Testis (tissue), 3 donors: ENCODE data around the gene SNAI3. TPM values are rescaled to one million over a fixed set of nuclear protein-coding genes. Genes with fewer than 3 reads are reported as not detected.

Experiments
- DNase-seq: peaks from one replicate; pipeline ENCODE4 v3.0.0-alpha.2; 2019
- H3K27ac ChIP-seq, 2 donors: fragments of 200-600 bp; sonication (generic); one replicate each; pipeline ENCODE4 v1.5.1; 2019
- H3K27me3 ChIP-seq: fragments of 200-600 bp; sonication (generic); one replicate; pipeline ENCODE4 v1.5.1; 2019
- H3K36me3 ChIP-seq: fragments of 200-600 bp; sonication (generic); one replicate; pipeline ENCODE4 v1.5.1; 2017; ENCODE audit warnings: low read depth; ENCODE audit errors: missing control alignments
- H3K4me1 ChIP-seq: fragments of 200-600 bp; sonication (generic); one replicate; pipeline ENCODE4 v1.5.1; 2019
- H3K4me3 ChIP-seq, 2 donors: fragments of 200-600 bp; sonication (generic); one replicate each; pipeline ENCODE4 v1.5.1; 2017 to 2019
- H3K9me3 ChIP-seq: fragments of 200-600 bp; sonication (generic); one replicate; pipeline ENCODE4 v1.5.1; 2017
- POLR2A ChIP-seq: fragments of 450-650 bp; IDR thresholded peaks from one replicate; pipeline ENCODE4 v1.6.1; 2017; ENCODE audit warnings: antibody characterized with exemption, mild to moderate bottlenecking, moderate library complexity
- WGBS, 2 donors: methylation state at CpG; one replicate each; pipeline ENCODE4 v1.1.5; 2018; 5-methylcytosine and 5-hydroxymethylcytosine counted together
- intact Hi-C: fragments of 100-400 bp; cut with DNase I; formaldehyde crosslinking; loops from one replicate; pipeline ENCODE4 v1.15.1; 2023; ENCODE audit warnings: low total_unique reads
- polyA plus RNA-seq: library from polyadenylated mRNA; stranded (reverse); fragments of 350-450 nt; fragmentation: Illumina TruSeq; extraction: RNeasy Lipid Tissue Mini Kit (QIAGEN cat#74804); gene quantifications from one replicate; pipeline ENCODE4 v1.2.3, GENCODE V29; 2014; ENCODE audit warnings: low read depth, low replicate concordance; ENCODE audit not compliant: insufficient read depth
- total RNA-seq, 2 donors: library from RNA; depleted of rRNA; stranded (reverse); fragments of >200 nt; gene quantifications; one replicate each; pipeline ENCODE4 v1.2.3, GENCODE V29; 2016
- TF ChIP-seq, protein P1 (sequence below), 3 experiments: fragments of 450-650 bp in 2 of 3; fragments of 200-600 bp in 1 of 3; sonication (generic) in 1 of 3; IDR thresholded peaks; one replicate each; pipeline ENCODE4 v1.5.1; 2016 to 2019; ENCODE audit warnings: antibody characterized with exemption in 3 of 3, mild to moderate bottlenecking in 2 of 3, moderate library complexity in 1 of 3

SNAI3 gene
- total and polyA plus RNA-seq, 3 donors from 2014 or later: 1.3 to 3.0 (median 2.5) TPM

GRCh38 chr16:88662222-88662842, 24.0 kb downstream of the SNAI3 start:
- peaks cover 8% of the 10 kb centered on the region for H3K4me1 ChIP-seq
- H3K4me3 ChIP-seq: peak overlapping the region; percentile 90 to 94
- TF ChIP-seq, protein P1, sequence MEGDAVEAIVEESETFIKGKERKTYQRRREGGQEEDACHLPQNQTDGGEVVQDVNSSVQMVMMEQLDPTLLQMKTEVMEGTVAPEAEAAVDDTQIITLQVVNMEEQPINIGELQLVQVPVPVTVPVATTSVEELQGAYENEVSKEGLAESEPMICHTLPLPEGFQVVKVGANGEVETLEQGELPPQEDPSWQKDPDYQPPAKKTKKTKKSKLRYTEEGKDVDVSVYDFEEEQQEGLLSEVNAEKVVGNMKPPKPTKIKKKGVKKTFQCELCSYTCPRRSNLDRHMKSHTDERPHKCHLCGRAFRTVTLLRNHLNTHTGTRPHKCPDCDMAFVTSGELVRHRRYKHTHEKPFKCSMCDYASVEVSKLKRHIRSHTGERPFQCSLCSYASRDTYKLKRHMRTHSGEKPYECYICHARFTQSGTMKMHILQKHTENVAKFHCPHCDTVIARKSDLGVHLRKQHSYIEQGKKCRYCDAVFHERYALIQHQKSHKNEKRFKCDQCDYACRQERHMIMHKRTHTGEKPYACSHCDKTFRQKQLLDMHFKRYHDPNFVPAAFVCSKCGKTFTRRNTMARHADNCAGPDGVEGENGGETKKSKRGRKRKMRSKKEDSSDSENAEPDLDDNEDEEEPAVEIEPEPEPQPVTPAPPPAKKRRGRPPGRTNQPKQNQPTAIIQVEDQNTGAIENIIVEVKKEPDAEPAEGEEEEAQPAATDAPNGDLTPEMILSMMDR (IDR thresholded peaks at IDR 0.05): no peak
- no peak for TF ChIP-seq POLR2A
- no peak for DNase-seq
- intact Hi-C loops: no loop called here
- 0 to 2% methylated on average over 19 to 46 of the region's 49 CpGs for WGBS, 2 donors
- H3K27ac ChIP-seq: peak overlapping the region; percentile 78 to 87
- no peaks in the 10 kb centered on the region for H3K9me3 ChIP-seq
- H3K27me3 ChIP-seq: no peaks in the 10 kb centered on the region
- no peaks in the 10 kb centered on the region for H3K36me3 ChIP-seq

DNA sequence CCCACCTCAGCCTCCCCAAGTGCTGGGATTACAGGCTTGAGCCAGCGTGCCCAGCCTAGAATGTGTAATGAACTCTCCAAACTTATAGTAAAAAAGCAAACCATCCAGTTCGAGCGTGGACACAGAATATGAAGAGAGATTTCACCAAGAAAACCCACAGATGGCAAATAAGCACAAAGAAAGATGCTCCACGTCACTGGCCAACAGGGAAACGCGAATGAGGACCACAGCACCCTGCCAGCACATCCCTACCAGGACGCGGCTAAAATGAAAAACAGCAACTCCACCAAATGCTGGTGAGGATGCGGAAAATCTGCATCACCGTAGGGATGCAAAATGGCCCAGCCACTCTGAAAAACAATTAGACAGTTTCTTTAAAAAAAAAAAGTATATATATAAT, 24.8 kb downstream of the SNAI3 start:
- Histone ChIP-seq H3K4me3 (no peak overlapping the region), H3K27ac (no peak overlapping the region), H3K27me3 (no peaks in the 10 kb centered on the region), H3K4me1 (peaks cover 8% of the 10 kb centered on the region), H3K9me3 (no peaks in the 10 kb centered on the region), H3K36me3 (no peaks in the 10 kb centered on the region)
- TF ChIP-seq POLR2A: no peak
- TF ChIP-seq, protein P1 (IDR thresholded peaks at IDR 0.05): no peak
- intact Hi-C loops: no loop called here
- DNase-seq: no peak
- WGBS, 2 donors: 81 to 88% methylated on average over 10 of the region's 10 CpGs

DNA sequence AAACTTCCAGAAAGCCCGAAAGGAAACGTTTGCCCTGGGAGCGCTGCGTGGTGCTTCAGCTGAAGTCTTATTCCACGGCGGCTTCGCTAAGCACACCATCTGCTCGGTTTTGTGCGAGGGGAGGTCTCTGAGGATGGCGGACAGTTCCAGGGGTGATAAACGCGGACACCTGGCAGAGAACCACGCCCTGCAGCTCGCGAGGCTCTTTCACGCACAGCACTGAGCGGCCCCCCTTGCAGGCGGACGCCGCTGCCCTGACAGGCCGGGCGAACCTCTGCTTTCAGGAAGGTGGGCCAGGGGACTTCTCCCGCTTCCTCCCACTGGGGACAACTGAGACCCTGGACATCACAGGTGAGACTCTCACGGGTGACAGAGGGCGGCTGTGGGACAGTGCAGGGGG, 27.1 kb downstream of the SNAI3 start:
- DNase-seq: no peak
- Histone ChIP-seq H3K9me3 (no peaks in the 10 kb centered on the region), H3K36me3 (no peaks in the 10 kb centered on the region), H3K4me1 (peaks cover 8% of the 10 kb centered on the region), H3K4me3 (no peak overlapping the region), H3K27ac (no peak overlapping the region), H3K27me3 (no peaks in the 10 kb centered on the region)
- TF ChIP-seq, protein P1 (IDR thresholded peaks at IDR 0.05): no peak
- TF ChIP-seq POLR2A: no peak
- 92% methylated on average over 22 to 25 of the region's 25 CpGs for WGBS, 2 donors
- intact Hi-C loops: no loop called here

GRCh38 chr16:88658714-88659113, 27.6 kb downstream of the SNAI3 start:
- intact Hi-C loops: no loop called here
- Histone ChIP-seq H3K36me3 (no peaks in the 10 kb centered on the region), H3K9me3 (no peaks in the 10 kb centered on the region), H3K4me1 (peaks cover 5% of the 10 kb centered on the region), H3K4me3 (no peak overlapping the region), H3K27ac (no peak overlapping the region), H3K27me3 (no peaks in the 10 kb centered on the region)
- 90 to 99% methylated on average over 9 to 15 of the region's 15 CpGs for WGBS, 2 donors
- TF ChIP-seq, protein P1 (IDR thresholded peaks at IDR 0.05): no peak
- no peak for TF ChIP-seq POLR2A
- no peak for DNase-seq

DNA sequence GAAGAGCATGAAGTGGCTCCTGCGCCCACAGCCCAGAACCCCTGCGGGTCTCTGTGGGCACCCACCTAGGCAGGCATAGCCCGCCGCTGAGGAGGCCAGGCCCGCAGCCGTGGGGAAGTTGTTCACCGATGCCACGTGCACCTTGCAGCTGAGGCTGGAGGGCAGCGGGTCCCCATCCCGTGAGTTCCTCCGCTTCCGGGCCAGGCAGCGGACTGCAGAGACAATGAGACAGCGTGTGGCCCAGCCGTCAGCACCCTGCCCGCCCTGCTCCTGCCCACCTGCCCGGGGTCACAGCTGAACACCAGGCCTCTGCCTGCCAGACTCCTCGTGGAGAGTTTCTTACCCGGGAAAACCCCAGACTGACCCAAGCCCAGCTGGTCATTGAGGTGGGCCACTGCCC, 28.9 kb downstream of the SNAI3 start:
- H3K27ac ChIP-seq: no peak overlapping the region
- no peaks in the 10 kb centered on the region for H3K27me3 ChIP-seq
- no peak for DNase-seq
- no peaks in the 10 kb centered on the region for H3K36me3 ChIP-seq
- TF ChIP-seq POLR2A: no peak
- TF ChIP-seq, protein P1 (IDR thresholded peaks at IDR 0.05): no peak
- no peak overlapping the region for H3K4me3 ChIP-seq
- intact Hi-C loops: no loop called here
- 94 to 97% methylated on average over 12 to 19 of the region's 19 CpGs for WGBS, 2 donors
- H3K9me3 ChIP-seq: no peaks in the 10 kb centered on the region
- H3K4me1 ChIP-seq: peaks cover 4% of the 10 kb centered on the region
